GM21367 (cell line): ENCODE results near the gene EXOC6B.
A peak's percentile ranks its signal among the peaks of the same experiment; 100 is the strongest.
"Not testable (repeated sequence)": the region's sequence is repeated elsewhere in the genome, so short reads cannot be mapped to it uniquely, and the experiment has no call there.

ENCODE experiments used
- ATAC-seq: cut with Tn5 transposase; IDR thresholded peaks from one replicate; pipeline ENCODE4 v1.9.1; 2021; ENCODE audit not compliant: unreplicated experiment

The EXOC6B gene

GRCh38 chr2:72685638-72686213 is 140.1 kb downstream of the EXOC6B start:
- ATAC-seq: no peak

DNA sequence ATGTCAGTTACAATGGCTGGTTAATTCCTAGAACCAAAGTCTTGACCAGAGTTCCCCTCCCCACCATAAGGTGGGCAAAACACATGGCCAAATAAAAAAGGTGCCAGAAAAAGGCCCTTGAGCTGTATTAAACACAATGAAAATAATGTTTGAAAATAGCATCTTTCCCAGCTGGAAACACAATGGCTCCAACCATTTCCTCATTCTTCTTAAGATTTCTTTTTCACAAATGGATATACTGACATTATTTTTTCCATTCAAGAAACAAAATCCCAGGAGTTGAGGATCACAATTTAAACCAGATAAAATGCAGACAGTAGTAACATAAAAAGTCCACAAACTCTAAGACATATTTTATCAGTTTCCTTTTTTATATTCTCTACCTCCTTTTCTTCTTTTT is 143.8 kb downstream of the EXOC6B start:
- no peak for ATAC-seq

DNA sequence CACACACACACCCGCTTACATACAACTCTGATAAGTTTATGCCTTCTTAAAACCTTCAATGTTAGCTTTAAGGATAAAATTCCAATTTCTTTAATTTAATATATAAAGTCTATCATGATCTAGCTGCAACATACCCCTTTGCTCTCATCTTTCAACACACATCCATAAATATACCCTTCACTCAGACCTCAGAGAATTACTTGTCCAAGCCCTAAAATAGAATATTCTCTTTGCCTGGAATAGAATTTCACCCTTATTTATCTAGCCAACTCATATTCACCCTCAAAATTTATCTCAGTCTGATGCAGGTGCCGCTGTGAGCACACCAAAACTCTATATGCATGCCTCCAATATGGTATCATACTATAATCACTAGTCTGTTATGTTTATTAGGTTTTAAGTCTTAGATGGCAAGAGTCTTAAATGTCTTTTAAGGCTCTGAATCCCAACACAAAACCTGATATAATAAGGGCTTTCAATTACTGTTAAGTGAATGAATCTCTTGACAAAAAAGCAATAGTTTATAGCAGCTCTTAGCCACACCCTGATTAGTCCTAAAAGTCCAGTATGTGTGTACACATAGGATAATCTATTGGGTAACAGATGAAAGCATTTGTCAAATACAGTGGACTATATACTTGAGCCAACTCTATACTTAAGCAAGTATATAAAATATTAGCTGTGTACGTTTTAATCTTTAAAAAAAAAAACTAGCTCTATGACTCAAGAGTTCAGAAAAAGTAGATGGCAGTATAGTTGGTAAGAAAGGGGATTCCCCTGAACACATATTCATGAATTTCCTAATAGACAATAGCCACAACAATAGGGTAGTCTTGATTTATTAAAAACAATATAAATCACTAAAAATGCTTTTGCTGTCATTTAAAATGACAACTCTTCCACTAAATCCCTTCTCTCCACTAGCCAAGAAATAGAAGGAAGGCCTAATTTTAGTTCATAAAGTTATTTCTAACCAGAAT is 144.5 kb downstream of the EXOC6B start:
- no peak for ATAC-seq

- peak; percentile 53 for ATAC-seq
Measured at GRCh38 chr2:72678024-72678423, 147.8 kb downstream of the EXOC6B start.

GRCh38 chr2:72676341-72677025 is 149.3 kb downstream of the EXOC6B start:
- ATAC-seq: no peak

- no peak for ATAC-seq
Measured at GRCh38 chr2:72674982-72675915, 150.6 kb downstream of the EXOC6B start.

GRCh38 chr2:72673279-72673678 is 152.6 kb downstream of the EXOC6B start:
- no peak for ATAC-seq

- no peak for ATAC-seq
Measured at GRCh38 chr2:72669121-72669520, 156.7 kb downstream of the EXOC6B start.

DNA sequence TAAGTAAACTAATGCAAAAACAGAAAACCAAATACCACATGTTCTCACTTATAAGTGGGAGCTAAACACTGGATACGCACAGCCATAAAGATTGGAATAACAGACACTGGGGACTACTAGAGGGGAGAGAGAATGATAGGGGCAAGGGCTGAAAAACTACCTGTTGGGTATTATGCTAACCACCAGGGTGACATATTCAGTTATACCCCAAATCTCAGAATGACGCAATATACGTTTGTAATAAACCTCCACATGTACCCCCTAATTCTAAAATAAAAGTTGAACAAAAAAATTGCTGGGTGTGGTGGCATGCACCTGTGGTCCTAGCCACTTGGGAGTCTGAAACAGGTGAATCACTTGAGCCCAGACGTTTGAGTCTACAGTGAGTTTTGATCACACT is 157.2 kb downstream of the EXOC6B start:
- no peak for ATAC-seq

DNA sequence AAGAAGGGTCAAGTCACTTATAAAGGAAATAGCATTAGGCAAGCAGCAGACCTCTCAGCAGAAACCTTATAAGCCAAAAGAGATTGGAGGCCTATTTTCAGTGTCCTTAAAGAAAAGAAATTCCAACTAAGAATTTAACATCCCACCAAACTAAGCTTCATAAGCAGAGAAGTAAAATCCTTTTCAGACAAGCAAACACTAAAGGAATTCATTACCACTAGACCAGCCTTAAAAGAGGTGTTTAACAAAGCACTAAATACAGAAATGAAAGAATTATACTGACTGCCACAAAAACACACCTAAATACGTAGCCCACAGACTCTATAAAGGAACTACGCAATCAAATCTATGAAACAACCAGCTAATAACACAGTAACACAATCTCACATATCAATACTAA is 160.4 kb downstream of the EXOC6B start:
- ATAC-seq: no peak

DNA sequence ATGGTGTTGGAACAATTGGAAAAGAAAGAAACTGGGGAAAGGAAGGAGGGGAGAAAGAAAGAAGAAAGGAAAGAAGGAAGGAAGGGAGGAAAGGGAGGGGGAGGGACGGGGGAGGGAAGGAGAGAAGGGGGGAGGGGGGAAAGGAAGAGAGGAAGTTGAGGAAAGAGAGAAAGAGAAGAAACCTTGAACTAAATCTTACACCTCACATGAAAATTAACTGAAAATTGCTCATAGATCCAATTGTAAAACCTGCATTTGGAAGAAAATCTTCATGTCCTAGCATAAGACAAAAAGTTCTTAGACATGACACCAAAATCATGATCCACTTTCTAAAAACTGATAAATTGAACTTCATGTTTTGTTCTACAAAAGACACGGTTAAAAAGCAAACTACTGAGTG is 163.8 kb downstream of the EXOC6B start:
- ATAC-seq: no peak

GRCh38 chr2:72649810-72650209 is 176.0 kb downstream of the EXOC6B start:
- no peak for ATAC-seq

- not testable (repeated sequence) for ATAC-seq
Measured at GRCh38 chr2:72641221-72641620, 184.6 kb downstream of the EXOC6B start.

DNA sequence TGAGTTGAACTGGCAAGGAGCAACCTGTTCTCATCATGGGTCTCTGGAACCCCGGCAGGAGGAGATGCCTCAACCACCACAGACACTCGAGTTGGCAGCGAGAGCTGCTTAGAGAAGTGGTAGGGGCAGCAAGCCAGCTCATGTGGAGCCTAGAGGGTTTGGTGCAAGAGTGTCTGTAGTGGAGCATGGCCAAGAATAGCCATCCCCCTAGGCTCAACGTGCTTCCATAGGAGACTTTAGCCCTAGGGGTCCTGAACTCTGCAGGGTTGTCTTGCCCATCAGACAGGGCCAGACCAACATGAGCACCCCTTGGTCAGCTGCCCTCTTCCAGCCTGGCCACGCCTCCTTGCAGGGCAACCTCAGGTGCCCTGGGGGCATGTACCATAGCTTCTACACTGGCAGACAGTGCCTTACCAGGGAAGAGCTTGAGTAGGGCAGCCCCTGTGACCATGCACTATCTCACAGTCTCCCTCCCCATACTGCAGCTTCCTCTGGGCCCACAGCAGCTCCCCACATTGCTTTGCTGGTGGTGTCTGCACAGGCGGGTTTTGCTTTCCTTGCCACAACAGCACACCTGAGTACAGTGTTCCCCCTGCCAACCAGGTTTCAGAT is 187.1 kb downstream of the EXOC6B start:
- no peak for ATAC-seq

DNA sequence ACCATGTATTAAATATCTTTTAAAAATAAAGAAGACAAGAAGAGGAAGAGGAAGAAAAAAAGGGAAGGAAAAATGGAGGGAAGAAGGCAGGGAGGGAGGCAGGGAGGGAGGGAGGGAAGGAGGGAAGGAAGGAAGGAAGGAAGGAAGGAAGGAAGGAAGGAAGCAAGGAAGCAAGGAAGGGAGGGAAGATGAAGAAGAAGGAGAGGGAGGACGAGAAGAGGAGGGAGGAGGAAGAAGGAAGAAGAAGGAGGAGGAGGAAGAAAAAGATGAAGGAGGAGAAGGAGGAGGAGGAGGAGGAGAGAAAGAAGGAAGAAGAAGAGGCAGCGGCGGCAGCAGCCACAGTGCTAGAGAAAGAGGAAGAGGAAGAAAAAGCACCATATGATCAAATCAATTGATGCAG is 189.6 kb downstream of the EXOC6B start:
- ATAC-seq: no peak

DNA sequence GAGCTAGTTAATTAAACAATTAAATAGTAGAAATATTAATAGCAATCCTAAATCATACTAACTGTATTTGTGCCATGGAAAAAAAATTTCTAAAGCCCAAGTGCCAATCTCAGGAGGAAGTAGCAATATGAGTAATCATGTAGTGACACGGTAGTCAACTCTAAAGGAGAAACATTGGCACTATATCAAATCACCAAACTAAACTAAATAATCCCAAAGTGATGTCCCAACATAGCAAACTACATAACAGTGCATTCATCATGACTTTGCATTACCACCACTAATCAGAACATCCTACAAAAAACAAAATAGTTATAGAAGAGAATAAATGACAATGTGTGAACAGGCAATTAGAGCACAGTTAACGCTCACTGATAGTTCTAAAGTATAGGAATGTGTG is 195.1 kb downstream of the EXOC6B start:
- ATAC-seq: no peak

- ATAC-seq: no peak
Measured at GRCh38 chr2:72629062-72629461, 196.8 kb downstream of the EXOC6B start.

GRCh38 chr2:72627083-72627482 is 198.8 kb downstream of the EXOC6B start:
- no peak for ATAC-seq

- ATAC-seq: no peak
Measured at GRCh38 chr2:72625366-72625765, 200.5 kb downstream of the EXOC6B start.

DNA sequence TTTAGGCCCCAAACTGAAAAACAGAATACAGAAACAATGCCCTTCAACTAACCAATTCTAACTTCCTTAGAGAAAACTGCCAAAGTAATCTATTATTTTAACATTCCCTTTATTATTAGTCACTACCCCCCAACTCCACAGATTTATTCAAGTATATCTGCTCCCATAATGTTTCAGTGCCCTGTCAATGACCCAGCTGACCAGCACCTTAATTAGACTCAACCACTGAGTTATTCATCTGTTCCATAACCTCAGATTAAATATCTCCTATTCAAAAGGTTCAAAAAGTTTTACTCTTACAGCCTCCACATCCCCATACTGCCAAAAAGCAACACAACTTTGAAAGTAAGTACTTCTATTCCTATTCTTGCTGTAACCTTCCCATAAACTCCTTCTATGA is 202.4 kb downstream of the EXOC6B start:
- no peak for ATAC-seq
